ACC112 (cell line): Measurements from ENCODE around the gene TMTC1.
A peak's percentile ranks its signal among the peaks of the same experiment; 100 is the strongest.

Experiments
- H2AFZ ChIP-seq: fragments of 200-600 bp; sonication (generic); one replicate; pipeline ENCODE4 v1.6.0; 2017; ENCODE audit warnings: antibody characterized with exemption, low read length; ENCODE audit not compliant: unreplicated experiment
- H3K27ac ChIP-seq: fragments of 200-600 bp; sonication (generic); 2 replicates; pipeline ENCODE4 v1.5.1; 2014; ENCODE audit warnings: low read depth, mild to moderate bottlenecking, antibody characterized with exemption, low read length, moderate library complexity
- H3K27me3 ChIP-seq: fragments of 200-600 bp; sonication (generic); 2 replicates; pipeline ENCODE4 v1.6.1; 2014; ENCODE audit warnings: mild to moderate bottlenecking, antibody characterized with exemption, low read length, moderate library complexity, mixed read lengths; ENCODE audit not compliant: insufficient read depth
- H3K36me3 ChIP-seq: fragments of 200-600 bp; sonication (generic); 2 replicates; pipeline ENCODE4 v1.6.1; 2016; ENCODE audit warnings: mild to moderate bottlenecking, antibody characterized with exemption, low read length, moderate library complexity, mixed read lengths; ENCODE audit not compliant: insufficient read depth
- H3K4me1 ChIP-seq: fragments of 200-600 bp; sonication (generic); one replicate; pipeline ENCODE4 v1.6.1; 2016; ENCODE audit warnings: low read length, mixed read lengths; ENCODE audit not compliant: insufficient read depth, unreplicated experiment, control insufficient read depth
- H3K4me3 ChIP-seq: fragments of 200-600 bp; sonication (generic); 2 replicates; pipeline ENCODE4 v1.5.1; 2014; ENCODE audit warnings: mild to moderate bottlenecking, low read depth, low read length
- H3K79me2 ChIP-seq: fragments of 200-600 bp; sonication (generic); one replicate; pipeline ENCODE4 v1.6.0; 2016; ENCODE audit warnings: low read length; ENCODE audit not compliant: control insufficient read depth, unreplicated experiment, insufficient read depth

Gene TMTC1

GRCh38 chr12:29533815-29534489 is 249.8 kb downstream of the TMTC1 start:
- Histone ChIP-seq H3K27me3 (no peaks in the 10 kb centered on the region), H3K27ac (no peak overlapping the region), H2AFZ (no peak overlapping the region), H3K4me3 (no peak overlapping the region), H3K36me3 (peaks cover 28% of the 10 kb centered on the region), H3K79me2 (no peaks in the 10 kb centered on the region), H3K4me1 (peaks cover 13% of the 10 kb centered on the region)

GRCh38 chr12:29531471-29531870 is 252.3 kb downstream of the TMTC1 start:
- Histone ChIP-seq H3K79me2 (no peaks in the 10 kb centered on the region), H3K27ac (no peak overlapping the region), H2AFZ (no peak overlapping the region), H3K4me1 (no peaks in the 10 kb centered on the region), H3K36me3 (peaks cover 28% of the 10 kb centered on the region), H3K4me3 (no peak overlapping the region), H3K27me3 (no peaks in the 10 kb centered on the region)

- H3K27ac ChIP-seq = no peak overlapping the region
- no peaks in the 10 kb centered on the region for H3K27me3 ChIP-seq
- H3K4me1 ChIP-seq = no peaks in the 10 kb centered on the region
- H2AFZ ChIP-seq = no peak overlapping the region
- peaks cover 25% of the 10 kb centered on the region; the same call in 1 of the 2 replicates for H3K36me3 ChIP-seq
- H3K4me3 ChIP-seq = no peak overlapping the region
- no peaks in the 10 kb centered on the region for H3K79me2 ChIP-seq
Measured at GRCh38 chr12:29530436-29530835, 253.3 kb downstream of the TMTC1 start.

- H3K4me3 ChIP-seq = no peak overlapping the region
- H3K27me3 ChIP-seq = no peaks in the 10 kb centered on the region
- H3K36me3 ChIP-seq = peaks cover 21% of the 10 kb centered on the region; the same call in 1 of the 2 replicates
- no peak overlapping the region for H2AFZ ChIP-seq
- H3K79me2 ChIP-seq = no peaks in the 10 kb centered on the region
- peaks cover 5% of the 10 kb centered on the region for H3K4me1 ChIP-seq
- H3K27ac ChIP-seq = no peak overlapping the region
Measured at GRCh38 chr12:29528161-29528560, 255.6 kb downstream of the TMTC1 start.

GRCh38 chr12:29521951-29522350 is 261.8 kb downstream of the TMTC1 start:
- H3K27me3 ChIP-seq = no peaks in the 10 kb centered on the region
- peak overlapping the region; percentile 56 for H3K27ac ChIP-seq
- peak overlapping the region; percentile 7 for H2AFZ ChIP-seq
- peaks cover 23% of the 10 kb centered on the region for H3K36me3 ChIP-seq
- H3K4me1 ChIP-seq = peaks cover 22% of the 10 kb centered on the region
- no peaks in the 10 kb centered on the region for H3K79me2 ChIP-seq
- H3K4me3 ChIP-seq = no peak overlapping the region

GRCh38 chr12:29519585-29520182 is 264.1 kb downstream of the TMTC1 start:
- Histone ChIP-seq H3K36me3 (peaks cover 27% of the 10 kb centered on the region; the same call in 1 of the 2 replicates), H3K27me3 (no peaks in the 10 kb centered on the region), H3K4me1 (peaks cover 31% of the 10 kb centered on the region), H3K79me2 (no peaks in the 10 kb centered on the region), H3K4me3 (no peak overlapping the region), H2AFZ (no peak overlapping the region), H3K27ac (no peak overlapping the region)

GRCh38 chr12:29518407-29518806 is 265.3 kb downstream of the TMTC1 start:
- Histone ChIP-seq H3K79me2 (no peaks in the 10 kb centered on the region), H2AFZ (no peak overlapping the region), H3K27me3 (no peaks in the 10 kb centered on the region), H3K36me3 (peaks cover 38% of the 10 kb centered on the region), H3K4me1 (peaks cover 27% of the 10 kb centered on the region), H3K27ac (no peak overlapping the region), H3K4me3 (no peak overlapping the region)

- Histone ChIP-seq H3K4me3 (no peak overlapping the region), H2AFZ (no peak overlapping the region), H3K27me3 (no peaks in the 10 kb centered on the region), H3K27ac (peak overlapping the region; percentile 64), H3K79me2 (no peaks in the 10 kb centered on the region), H3K36me3 (peaks cover 46% of the 10 kb centered on the region), H3K4me1 (peaks cover 23% of the 10 kb centered on the region)
Measured at GRCh38 chr12:29517264-29517663, 266.5 kb downstream of the TMTC1 start.

GRCh38 chr12:29516431-29516875 is 267.3 kb downstream of the TMTC1 start:
- no peak overlapping the region for H2AFZ ChIP-seq
- no peaks in the 10 kb centered on the region for H3K27me3 ChIP-seq
- H3K36me3 ChIP-seq = peaks cover 54% of the 10 kb centered on the region
- H3K27ac ChIP-seq = peak overlapping the region; percentile 64
- H3K79me2 ChIP-seq = no peaks in the 10 kb centered on the region
- H3K4me1 ChIP-seq = peaks cover 15% of the 10 kb centered on the region
- H3K4me3 ChIP-seq = no peak overlapping the region

- Histone ChIP-seq H3K4me3 (no peak overlapping the region), H3K79me2 (no peaks in the 10 kb centered on the region), H3K27ac (no peak overlapping the region), H3K4me1 (no peaks in the 10 kb centered on the region), H3K27me3 (no peaks in the 10 kb centered on the region), H2AFZ (no peak overlapping the region), H3K36me3 (peaks cover 49% of the 10 kb centered on the region)
Measured at GRCh38 chr12:29510591-29511185, 273.1 kb downstream of the TMTC1 start.

GRCh38 chr12:29509503-29509902 is 274.2 kb downstream of the TMTC1 start:
- H3K79me2 ChIP-seq = no peaks in the 10 kb centered on the region
- no peak overlapping the region for H2AFZ ChIP-seq

More at GRCh38 chr12:29509503-29509902, 274.2 kb downstream of the TMTC1 start:
- Histone ChIP-seq H3K36me3 (peaks cover 50% of the 10 kb centered on the region), H3K27me3 (no peaks in the 10 kb centered on the region), H3K4me3 (no peak overlapping the region), H3K27ac (no peak overlapping the region), H3K4me1 (no peaks in the 10 kb centered on the region)
